ENCODE measurements around the gene ARSB.
"Not testable (repeated sequence)": the region's sequence is repeated elsewhere in the genome, so short reads cannot be mapped to it uniquely, and the experiment has no call there.

Gene ARSB

GRCh38 chr5:78746021-78746770, 238.9 kb downstream of the ARSB start:
- DNase-seq: no peak

DNA sequence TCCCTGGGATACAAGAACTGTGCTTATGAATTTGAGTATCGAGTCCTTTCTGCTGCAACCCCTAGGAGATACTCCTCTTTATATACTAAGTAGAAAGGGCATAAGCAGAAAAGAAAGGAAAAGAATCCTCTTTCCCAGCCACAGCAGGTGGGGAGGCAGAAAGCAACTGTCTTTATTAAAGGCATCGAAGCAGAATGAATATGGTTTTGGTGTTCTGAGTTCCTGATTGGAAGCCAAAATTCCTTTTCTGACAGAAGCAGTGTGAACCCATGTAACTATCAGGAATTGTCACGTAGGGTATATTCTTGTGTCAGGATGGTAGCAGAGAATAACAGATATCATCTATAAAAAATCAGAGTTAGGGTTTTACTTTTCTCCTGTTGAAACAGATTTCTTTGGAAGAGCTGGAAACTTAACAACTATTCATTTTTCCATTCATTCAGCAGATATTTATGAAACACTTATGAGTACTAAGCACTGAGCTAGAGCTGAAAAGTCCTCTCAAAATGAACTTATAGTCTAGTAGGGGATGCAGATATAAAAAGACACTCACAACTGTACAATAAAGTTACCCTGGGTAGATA, 240.1 kb downstream of the ARSB start:
- DNase-seq: no peak

DNA sequence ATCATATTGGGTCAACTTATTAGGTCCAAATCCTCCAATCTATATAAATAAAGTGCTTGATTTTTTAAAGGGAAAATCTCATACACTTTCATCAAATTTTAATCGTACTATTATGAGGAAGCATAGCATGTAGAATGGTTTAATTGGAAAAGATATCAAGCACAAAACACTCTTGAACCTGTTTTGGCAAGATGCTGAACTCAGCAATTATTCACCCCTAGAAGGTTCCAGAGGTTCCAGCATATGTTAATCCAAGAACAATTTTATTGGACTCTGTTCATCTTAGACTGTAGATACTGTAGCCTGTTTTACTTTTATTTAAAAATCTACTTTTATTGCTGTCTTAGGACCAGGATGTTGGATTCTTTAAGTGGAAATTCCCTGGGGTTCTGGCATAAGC, 244.1 kb downstream of the ARSB start:
- no peak for DNase-seq

GRCh38 chr5:78738693-78739300, 246.3 kb downstream of the ARSB start:
- no peak for DNase-seq

DNA sequence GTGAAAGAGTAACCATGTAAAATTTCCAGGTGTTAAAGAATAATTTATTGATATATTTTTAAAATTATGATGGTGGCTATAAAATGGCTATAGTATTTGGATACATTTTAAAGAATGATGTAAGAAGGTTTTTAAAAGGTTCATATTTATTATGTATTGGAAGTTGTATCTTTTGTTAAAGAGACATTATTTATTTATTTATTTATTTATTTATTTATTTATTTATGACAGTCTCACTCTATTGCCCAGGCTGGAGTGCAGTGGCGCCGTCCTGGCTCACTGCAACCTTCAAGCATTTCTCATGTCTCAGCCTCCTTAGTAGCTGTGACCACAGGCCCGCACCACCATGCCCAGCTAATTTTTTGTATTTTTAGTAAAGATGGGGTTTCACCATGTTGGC, 247.0 kb downstream of the ARSB start:
- DNase-seq: no peak

GRCh38 chr5:78735834-78736463, 249.2 kb downstream of the ARSB start:
- DNase-seq: no peak

- no peak for DNase-seq
These were observed 250.2 kb downstream of the ARSB start for GRCh38 chr5:78734950-78735349.

GRCh38 chr5:78734094-78734845, 250.8 kb downstream of the ARSB start:
- DNase-seq: no peak

DNA sequence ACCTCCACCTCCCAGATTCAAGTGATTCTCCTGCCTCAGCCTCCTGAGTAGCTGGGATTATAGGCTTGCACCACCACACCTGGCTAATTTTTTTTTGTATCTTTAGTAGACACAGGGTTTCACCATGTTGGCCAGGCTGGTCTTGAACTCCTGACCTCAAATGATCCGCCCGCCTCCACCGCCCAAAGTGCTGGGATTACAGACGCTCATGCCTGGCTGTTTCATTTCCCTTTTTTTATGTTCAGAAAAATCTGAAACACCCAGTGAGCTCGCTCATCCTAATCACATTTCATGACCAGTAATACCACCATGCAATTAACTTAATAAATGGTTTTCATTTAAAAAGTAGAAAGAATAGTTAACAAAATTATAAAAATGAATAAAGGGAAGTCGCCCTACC, 252.4 kb downstream of the ARSB start:
- not testable (repeated sequence) for DNase-seq

DNA sequence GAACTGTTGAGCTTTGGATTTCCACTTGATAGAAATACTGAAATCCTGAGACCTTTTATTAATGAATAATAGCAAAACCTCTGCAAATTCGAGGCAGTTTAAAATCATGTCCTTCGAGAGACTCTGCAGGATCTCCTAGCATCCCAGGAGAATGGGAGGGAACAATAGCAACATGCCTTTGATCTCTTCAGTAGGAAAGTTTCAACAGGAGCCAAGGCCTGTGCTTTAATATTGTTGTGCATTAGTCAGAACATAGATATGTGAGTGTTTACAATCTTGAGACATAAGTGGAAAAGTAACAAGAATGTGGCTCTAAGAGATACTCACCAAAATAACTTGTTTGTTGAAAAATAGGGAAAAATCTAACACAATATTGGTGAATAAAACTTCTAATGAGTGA, 253.2 kb downstream of the ARSB start:
- DNase-seq: no peak

DNA sequence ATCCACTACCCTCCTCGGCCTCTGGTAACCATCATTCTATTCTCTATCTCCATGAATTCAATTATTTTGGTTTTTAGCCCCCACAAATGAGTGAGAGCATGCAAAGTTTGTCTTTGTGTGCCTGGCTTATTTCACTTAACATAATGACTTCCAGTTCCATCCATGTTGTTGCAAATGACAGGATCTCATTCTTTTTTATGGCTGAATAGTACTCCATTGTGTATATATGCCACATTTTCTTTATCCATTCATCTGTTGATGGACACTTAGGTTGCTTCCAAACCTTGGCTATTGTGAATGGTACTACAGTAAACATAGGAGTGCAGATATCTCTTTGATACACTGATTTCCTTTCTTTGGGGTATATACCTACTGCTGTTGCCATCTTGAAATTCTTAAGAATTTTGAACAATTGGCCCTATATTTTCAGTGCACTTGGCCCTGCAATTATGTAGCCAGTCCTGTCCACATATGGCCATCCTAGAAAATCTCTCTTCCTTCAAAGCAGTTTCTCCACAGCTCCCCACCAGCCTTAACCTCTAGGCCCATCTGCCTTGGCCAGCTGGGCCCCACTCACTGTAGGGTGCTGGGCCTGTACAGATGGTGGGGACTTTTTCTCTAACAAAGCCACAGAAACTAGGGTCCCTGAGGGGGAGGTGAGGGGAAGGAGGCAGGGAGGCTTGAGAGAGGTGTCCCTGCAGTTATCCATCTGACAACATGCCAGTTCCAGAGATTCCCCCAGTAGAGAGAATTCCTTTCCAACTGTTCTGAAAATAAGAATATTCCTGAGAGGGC, 254.6 kb downstream of the ARSB start:
- DNase-seq: no peak

- no peak for DNase-seq
These were observed 257.0 kb downstream of the ARSB start for GRCh38 chr5:78727786-78728761.
